Progenitor cell of endocrine pancreas (in vitro differentiated cells): ENCODE data around the gene CLEC16A. TPM values are rescaled to one million over a fixed set of nuclear protein-coding genes. Genes with fewer than 3 reads are reported as not detected.

Source experiments
- DNase-seq: peaks from one replicate; pipeline ENCODE4 v3.0.0; 2021; ENCODE audit warnings: low spot score; ENCODE audit not compliant: unreplicated experiment
- H3K27ac Mint-ChIP-seq: 2 replicates; pipeline ENCODE4 v1.8.0; 2021; ENCODE audit warnings: mild to moderate bottlenecking, moderate library complexity, mixed read lengths
- H3K27me3 Mint-ChIP-seq: 2 replicates; pipeline ENCODE4 v1.8.0; 2021; ENCODE audit warnings: mixed read lengths
- H3K36me3 Mint-ChIP-seq: 2 replicates; pipeline ENCODE4 v1.8.0; 2022; ENCODE audit warnings: mixed read lengths; ENCODE audit not compliant: insufficient read depth
- H3K4me1 Mint-ChIP-seq: 2 replicates; pipeline ENCODE4 v1.8.0; 2021; ENCODE audit warnings: low read depth, mixed read lengths
- H3K4me3 Mint-ChIP-seq: 2 replicates; pipeline ENCODE4 v1.8.0; 2021; ENCODE audit warnings: low read depth, mild to moderate bottlenecking, moderate library complexity, mixed read lengths
- H3K9me3 Mint-ChIP-seq: 2 replicates; pipeline ENCODE4 v1.8.0; 2021; ENCODE audit warnings: low read depth, mixed read lengths
- total RNA-seq: library from RNA; stranded (reverse); gene quantifications from 2 replicates; pipeline ENCODE4 v1.2.1, GENCODE V29; 2021
- TF ChIP-seq, protein P1 (sequence below): fragments of 200-600 bp; sonication (generic); IDR thresholded peaks from one replicate; pipeline ENCODE4 v1.5.0; 2021; ENCODE audit warnings: antibody characterized with exemption, mild to moderate bottlenecking; ENCODE audit not compliant: unreplicated experiment

CLEC16A gene
- total RNA-seq, 1 donor from 2014 or later, result 34.3 TPM

DNA sequence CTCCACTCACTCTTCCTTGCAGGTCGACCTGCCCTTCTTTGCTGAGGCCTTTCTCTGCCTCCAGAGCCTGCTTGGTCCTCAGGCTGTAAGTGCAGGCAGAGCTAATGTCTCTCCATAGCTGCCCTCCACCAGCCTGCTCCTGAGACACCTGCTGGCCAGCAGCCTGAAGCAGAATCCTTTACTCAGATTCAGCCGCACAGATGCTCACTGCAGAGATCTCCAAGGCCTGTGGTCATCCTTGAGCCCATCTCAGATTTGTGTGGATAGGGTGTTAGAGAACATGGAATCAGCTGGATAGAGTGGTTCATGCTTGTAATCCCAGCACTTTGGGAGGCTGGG, 13.6 kb upstream of the CLEC16A start:
- Mint-ChIP-seq H3K4me3 (no peak overlapping the region), H3K27me3 (no peaks in the 10 kb centered on the region), H3K4me1 (peaks cover 2% of the 10 kb centered on the region), H3K9me3 (no peaks in the 10 kb centered on the region), H3K27ac (no peak overlapping the region), H3K36me3 (peaks cover 12% of the 10 kb centered on the region)
- TF ChIP-seq, protein P1, sequence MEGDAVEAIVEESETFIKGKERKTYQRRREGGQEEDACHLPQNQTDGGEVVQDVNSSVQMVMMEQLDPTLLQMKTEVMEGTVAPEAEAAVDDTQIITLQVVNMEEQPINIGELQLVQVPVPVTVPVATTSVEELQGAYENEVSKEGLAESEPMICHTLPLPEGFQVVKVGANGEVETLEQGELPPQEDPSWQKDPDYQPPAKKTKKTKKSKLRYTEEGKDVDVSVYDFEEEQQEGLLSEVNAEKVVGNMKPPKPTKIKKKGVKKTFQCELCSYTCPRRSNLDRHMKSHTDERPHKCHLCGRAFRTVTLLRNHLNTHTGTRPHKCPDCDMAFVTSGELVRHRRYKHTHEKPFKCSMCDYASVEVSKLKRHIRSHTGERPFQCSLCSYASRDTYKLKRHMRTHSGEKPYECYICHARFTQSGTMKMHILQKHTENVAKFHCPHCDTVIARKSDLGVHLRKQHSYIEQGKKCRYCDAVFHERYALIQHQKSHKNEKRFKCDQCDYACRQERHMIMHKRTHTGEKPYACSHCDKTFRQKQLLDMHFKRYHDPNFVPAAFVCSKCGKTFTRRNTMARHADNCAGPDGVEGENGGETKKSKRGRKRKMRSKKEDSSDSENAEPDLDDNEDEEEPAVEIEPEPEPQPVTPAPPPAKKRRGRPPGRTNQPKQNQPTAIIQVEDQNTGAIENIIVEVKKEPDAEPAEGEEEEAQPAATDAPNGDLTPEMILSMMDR, result no peak
- DNase-seq, result no peak

DNA sequence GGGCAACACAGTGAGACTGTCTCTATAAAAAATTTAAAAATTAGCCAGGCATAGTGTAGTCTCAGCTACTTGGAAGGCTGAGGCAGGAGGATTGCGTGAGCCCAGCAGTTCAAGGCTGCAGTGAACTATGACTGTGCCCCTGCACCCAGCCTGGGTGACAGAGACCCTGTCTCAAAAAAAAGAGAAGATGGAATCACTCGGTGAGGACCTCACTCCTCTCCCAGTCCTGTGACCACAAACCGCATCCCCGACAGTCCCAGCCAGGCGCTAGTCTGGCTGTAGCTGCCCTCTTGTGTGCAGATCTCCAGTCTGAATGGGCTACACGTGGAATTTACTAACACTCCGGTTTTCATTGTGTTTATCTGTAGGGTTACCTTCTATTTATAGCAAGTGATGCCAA, 13.2 kb upstream of the CLEC16A start:
- no peak for DNase-seq
- Mint-ChIP-seq H3K27ac (no peak overlapping the region), H3K4me3 (no peak overlapping the region), H3K9me3 (no peaks in the 10 kb centered on the region), H3K36me3 (peaks cover 12% of the 10 kb centered on the region), H3K4me1 (peaks cover 3% of the 10 kb centered on the region), H3K27me3 (no peaks in the 10 kb centered on the region)
- TF ChIP-seq, protein P1, result no peak

DNA sequence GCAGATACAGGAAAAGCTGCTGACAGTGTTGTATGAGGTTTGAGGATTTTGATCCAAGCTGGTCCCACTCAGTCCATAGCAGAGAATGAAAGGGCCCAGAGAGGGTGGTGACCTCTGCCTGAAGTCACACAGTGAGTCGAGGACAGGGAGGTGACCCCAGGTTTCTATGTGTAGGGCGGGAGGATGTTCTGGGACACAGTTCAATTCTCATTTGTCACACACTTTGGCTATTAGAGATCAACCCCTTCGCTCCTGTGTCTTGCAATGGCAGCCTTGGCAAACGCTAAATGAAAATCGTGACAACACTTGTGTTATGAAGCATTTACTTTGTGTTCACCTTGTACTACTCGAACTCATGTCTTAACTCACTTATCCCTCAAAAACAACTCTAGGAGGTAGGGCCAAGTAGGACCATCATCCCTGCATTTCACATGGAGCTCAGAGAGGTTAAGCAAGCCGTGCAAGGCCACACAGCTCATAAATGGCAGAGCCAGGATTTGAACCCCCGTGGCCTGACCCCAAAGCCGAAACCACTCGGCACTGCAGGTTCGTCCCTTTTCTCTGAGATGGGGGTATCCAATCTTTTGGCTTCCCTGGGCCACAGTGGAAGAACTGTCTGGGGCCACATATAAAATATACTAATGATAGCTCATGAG, 12.3 kb upstream of the CLEC16A start:
- H3K27me3 Mint-ChIP-seq, result no peaks in the 10 kb centered on the region
- H3K9me3 Mint-ChIP-seq, result no peaks in the 10 kb centered on the region
- H3K4me1 Mint-ChIP-seq, result peaks cover 3% of the 10 kb centered on the region
- TF ChIP-seq, protein P1, result no peak
- no peak overlapping the region for H3K27ac Mint-ChIP-seq
- no peak overlapping the region for H3K4me3 Mint-ChIP-seq
- H3K36me3 Mint-ChIP-seq, result peaks cover 11% of the 10 kb centered on the region
- no peak for DNase-seq

DNA sequence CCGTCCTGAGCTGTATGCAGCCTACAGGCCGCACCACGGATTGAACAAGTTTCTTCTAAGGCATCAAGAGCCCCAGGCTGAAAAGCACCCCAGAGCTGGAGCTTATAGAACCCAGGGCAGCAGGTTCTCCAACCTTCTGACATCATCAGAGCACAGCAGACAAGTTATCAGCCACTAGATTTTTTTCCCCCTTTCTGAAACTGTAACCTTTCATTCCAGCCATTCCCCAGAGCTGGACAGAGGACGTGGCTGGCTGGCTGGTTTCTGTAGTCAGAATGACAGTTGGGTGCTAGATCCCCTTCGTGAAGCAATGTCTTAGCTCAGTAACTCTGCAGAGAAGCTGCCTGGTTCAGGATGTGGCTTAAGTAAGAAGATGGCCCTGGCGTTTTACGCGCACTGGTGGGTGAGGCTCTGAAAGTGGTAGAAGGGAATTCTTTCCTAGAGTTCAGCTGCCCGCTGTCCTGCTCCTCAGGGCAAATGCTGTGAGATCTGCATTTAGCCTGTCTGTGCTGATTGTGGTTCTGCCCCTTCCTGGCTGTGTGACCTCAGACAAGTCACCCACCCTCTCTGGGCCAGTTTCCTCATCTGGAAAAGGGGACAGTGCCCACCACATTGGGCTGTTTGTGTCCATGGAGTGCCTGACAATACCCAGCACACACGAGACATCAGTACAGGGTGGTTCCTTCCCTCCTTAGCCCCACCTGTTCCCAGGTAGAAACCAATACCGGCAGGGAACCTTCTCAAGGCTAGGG, 11.2 kb upstream of the CLEC16A start:
- Mint-ChIP-seq H3K9me3 (no peaks in the 10 kb centered on the region), H3K36me3 (peaks cover 4% of the 10 kb centered on the region), H3K4me3 (no peak overlapping the region), H3K27me3 (no peaks in the 10 kb centered on the region), H3K4me1 (peaks cover 3% of the 10 kb centered on the region), H3K27ac (no peak overlapping the region)
- TF ChIP-seq, protein P1, result no peak
- no peak for DNase-seq

DNA sequence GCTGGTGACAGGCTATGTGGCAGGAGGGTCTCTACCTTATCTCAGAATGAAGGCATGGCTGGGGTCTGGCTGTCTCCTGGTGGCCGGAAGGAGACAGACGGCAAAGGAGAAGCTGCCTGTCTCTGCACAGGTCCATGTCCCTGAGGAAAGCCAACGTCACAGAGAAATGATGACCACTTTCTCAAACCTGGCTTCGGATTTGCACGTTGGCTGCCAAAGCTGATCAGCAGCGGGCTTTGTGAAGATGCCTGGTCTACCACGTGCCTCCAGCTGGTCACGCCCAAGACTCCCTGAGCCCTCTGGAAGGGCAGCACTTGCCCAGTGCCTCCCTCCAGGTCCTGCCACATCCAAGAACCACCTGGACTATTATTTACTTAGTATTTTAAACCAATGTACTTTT, 10.5 kb upstream of the CLEC16A start:
- H3K9me3 Mint-ChIP-seq, result no peaks in the 10 kb centered on the region
- peaks cover 3% of the 10 kb centered on the region for H3K4me1 Mint-ChIP-seq
- H3K27ac Mint-ChIP-seq, result no peak overlapping the region
- TF ChIP-seq, protein P1, result no peak
- H3K4me3 Mint-ChIP-seq, result no peak overlapping the region
- no peaks in the 10 kb centered on the region for H3K27me3 Mint-ChIP-seq
- peaks cover 4% of the 10 kb centered on the region for H3K36me3 Mint-ChIP-seq
- no peak for DNase-seq
